ENCODE data around the gene SLC27A5. TPM values are rescaled to one million over a fixed set of nuclear protein-coding genes. Genes with fewer than 3 reads are reported as not detected.
A peak's percentile ranks its signal among the peaks of the same experiment; 100 is the strongest.

Gene SLC27A5
- polyA plus RNA-seq, 2 of the 4 experiments (the other 2 are of a cell fraction), result 30.2 to 37.8 TPM

DNA sequence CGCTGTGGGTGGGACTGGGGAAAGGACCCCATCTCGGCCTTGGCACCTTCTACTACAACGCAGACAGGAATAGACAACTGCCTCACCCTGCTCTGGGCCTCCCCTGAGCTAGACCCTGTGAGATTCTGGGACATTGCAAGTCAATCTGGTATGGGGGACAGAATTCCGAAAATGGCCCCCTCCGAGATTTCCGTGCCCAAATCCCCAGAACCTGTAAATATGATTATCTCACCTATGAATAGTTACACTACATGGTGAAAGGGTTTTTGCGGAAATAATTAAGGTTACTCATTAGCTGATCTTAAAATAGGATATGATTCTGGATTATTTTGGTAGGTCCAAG, 8.4 kb upstream of the SLC27A5 start:
- TF ChIP-seq ZNF302 (CRISPR knock-in tag; IDR thresholded peaks at IDR 0.05) (no peak), RAD21 (conservative IDR thresholded peaks at IDR 0.05 in 1 of 2, IDR thresholded peaks at IDR 0.05 in 1 of 2) (0 out of 5 replicates have a peak, but pooled peaks of 1 of the 2 experiments have one; percentile 6), EHF (CRISPR knock-in tag; IDR thresholded peaks at IDR 0.05) (0 out of 2 replicates have a peak, but pooled peaks have one; percentile 64)
- H3K4me3 ChIP-seq, result peak overlapping the region; percentile 65
- ChIA-PET CTCF (interaction anchor here (0.7 to 8.6 kb wide), 54 partner anchors 9 to 1131 kb away, joined by 3 to 222 read pairs (median 6); partner anchors contain the start of genes CHMP2A, SLC27A5, TRIM28 and UBE2M), POLR2A (interaction anchor here (0.5 to 5.7 kb wide), 26 partner anchors 9 to 768 kb away, joined by 3 to 184 read pairs (median 6); partner anchors contain the start of genes CHMP2A, ERVK3-1, MZF1 and SLC27A5)
- H3K27ac ChIP-seq, result peak overlapping the region; percentile 86 to 92
- ATAC-seq, result no peak
- peak overlapping the region; percentile 98 for H3K4me2 ChIP-seq
- no peak for FAIRE-seq
- no peak for DNase-seq (ENCODE audit: low read depth in 1 of 2, low spot score in 1 of 2)
- 22% methylated on average over 6 of the region's 7 CpGs for WGBS (ENCODE audit: missing lambda C conversion rate)
- H3K9me3 ChIP-seq, result no peaks in the 10 kb centered on the region
- peaks cover 14% of the 10 kb centered on the region for H3K4me1 ChIP-seq

DNA sequence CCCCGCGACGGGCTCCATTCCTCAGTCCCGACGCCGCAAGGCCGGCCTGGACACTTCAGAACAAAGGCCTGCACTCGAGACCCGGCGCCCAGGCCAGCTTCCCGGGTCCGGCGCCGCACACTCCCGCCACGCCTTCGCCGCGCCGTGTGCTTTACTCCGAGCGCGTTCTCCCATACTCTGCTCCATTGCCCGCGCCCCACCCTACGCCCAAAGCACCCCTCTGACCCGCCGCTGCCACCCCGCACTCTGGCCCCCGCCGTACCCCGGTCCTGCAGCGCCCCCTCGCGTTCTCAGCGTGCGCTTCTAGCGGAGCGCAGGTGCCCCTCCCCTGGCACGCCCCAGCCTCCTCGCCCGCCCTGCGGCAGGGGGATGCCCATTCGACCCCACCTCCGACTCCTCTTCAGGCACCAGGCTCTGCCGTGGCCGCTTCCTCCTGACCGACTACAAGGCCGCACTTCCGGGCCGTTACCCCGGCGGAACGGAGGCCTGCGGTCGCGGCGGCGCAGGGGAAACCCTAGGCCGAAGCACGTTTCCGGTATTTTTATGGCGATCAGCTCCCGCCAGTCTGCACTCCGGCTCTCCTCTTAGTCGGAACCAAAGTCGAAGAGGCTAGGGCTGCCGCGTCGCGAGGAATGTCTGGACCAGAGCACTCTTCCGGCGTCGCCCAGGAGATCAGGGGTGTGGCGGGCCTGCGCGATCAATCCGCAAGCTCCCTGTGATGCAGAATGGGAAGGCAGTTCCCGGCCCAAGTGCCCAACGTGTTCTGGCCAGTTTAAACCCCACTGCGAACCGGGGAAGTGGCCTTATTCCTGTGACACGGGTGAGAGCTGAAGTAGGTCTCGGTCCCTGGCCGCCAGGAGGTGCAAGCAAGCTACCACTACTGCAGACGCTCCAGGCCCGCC, 7.8 kb upstream of the SLC27A5 start, which contains the start of gene ZBTB45:
TSS of gene ZBTB45 (minus strand) at position 456 of the 902 bp plus-strand sequence. CDS start 2,137 bp downstream, outside the sequence.
- ChIA-PET CTCF (interaction anchor here (0.7 to 8.6 kb wide), 69 partner anchors 10 to 1130 kb away, joined by 3 to 222 read pairs (median 5); partner anchors contain the start of genes CHMP2A, SLC27A5, TRIM28 and UBE2M), POLR2A (interaction anchor here (0.5 to 5.7 kb wide), 31 partner anchors 9 to 768 kb away, joined by 3 to 184 read pairs (median 5); partner anchors contain the start of genes CHMP2A, ERVK3-1, MZF1 and SLC27A5)
- 2% methylated on average over 42 of the region's 87 CpGs for WGBS (ENCODE audit: missing lambda C conversion rate)
- ATAC-seq (peak; percentile 85 to 88), DNase-seq (ENCODE audit: low read depth in 1 of 2, low spot score in 1 of 2) (peak; percentile 90 to 99), FAIRE-seq (peak; percentile 65)
- Histone ChIP-seq H3K9me3 (no peaks in the 10 kb centered on the region), H3K27ac (peak within 1 kb of the TSS; percentile 86 to 92), H3K4me3 (peak within 1 kb of the TSS; percentile 65), H3K4me1 (peaks cover 16% of the 10 kb centered on the region), H3K4me2 (peak within 1 kb of the TSS; percentile 98)
- no peak for TF ChIP-seq CHD4 (IDR thresholded peaks at IDR 0.05; ENCODE audit: borderline replicate concordance)
- TF ChIP-seq TFCP2L1 (CRISPR knock-in tag; IDR thresholded peaks at IDR 0.05), result peak; percentile 76; the same call in 1 of the 2 replicates
- peak; percentile 50; the same call in 1 of the 2 replicates for TF ChIP-seq ZC3H11A (IDR thresholded peaks at IDR 0.05)
- TF ChIP-seq, protein P1, sequence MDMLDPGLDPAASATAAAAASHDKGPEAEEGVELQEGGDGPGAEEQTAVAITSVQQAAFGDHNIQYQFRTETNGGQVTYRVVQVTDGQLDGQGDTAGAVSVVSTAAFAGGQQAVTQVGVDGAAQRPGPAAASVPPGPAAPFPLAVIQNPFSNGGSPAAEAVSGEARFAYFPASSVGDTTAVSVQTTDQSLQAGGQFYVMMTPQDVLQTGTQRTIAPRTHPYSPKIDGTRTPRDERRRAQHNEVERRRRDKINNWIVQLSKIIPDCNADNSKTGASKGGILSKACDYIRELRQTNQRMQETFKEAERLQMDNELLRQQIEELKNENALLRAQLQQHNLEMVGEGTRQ (IDR thresholded peaks at IDR 0.05), result no peak
- TF ChIP-seq, protein P2, sequence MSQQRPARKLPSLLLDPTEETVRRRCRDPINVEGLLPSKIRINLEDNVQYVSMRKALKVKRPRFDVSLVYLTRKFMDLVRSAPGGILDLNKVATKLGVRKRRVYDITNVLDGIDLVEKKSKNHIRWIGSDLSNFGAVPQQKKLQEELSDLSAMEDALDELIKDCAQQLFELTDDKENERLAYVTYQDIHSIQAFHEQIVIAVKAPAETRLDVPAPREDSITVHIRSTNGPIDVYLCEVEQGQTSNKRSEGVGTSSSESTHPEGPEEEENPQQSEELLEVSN (IDR thresholded peaks at IDR 0.05; ENCODE audit: borderline replicate concordance, low read depth), result peak; percentile 86
- peak; percentile 83 to 92 for TF ChIP-seq RAD21 (conservative IDR thresholded peaks at IDR 0.05 in 1 of 2, IDR thresholded peaks at IDR 0.05 in 1 of 2)
- TF ChIP-seq CBX8 (IDR thresholded peaks at IDR 0.05), result no peak
- TF ChIP-seq, protein P3, sequence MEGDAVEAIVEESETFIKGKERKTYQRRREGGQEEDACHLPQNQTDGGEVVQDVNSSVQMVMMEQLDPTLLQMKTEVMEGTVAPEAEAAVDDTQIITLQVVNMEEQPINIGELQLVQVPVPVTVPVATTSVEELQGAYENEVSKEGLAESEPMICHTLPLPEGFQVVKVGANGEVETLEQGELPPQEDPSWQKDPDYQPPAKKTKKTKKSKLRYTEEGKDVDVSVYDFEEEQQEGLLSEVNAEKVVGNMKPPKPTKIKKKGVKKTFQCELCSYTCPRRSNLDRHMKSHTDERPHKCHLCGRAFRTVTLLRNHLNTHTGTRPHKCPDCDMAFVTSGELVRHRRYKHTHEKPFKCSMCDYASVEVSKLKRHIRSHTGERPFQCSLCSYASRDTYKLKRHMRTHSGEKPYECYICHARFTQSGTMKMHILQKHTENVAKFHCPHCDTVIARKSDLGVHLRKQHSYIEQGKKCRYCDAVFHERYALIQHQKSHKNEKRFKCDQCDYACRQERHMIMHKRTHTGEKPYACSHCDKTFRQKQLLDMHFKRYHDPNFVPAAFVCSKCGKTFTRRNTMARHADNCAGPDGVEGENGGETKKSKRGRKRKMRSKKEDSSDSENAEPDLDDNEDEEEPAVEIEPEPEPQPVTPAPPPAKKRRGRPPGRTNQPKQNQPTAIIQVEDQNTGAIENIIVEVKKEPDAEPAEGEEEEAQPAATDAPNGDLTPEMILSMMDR (IDR thresholded peaks at IDR 0.05), result peak; percentile 77
- TF ChIP-seq KDM1A (IDR thresholded peaks at IDR 0.05; ENCODE audit: low read depth), result no peak
- peak; percentile 98 for TF ChIP-seq KDM5A (IDR thresholded peaks at IDR 0.05)
- TF ChIP-seq, protein P4, sequence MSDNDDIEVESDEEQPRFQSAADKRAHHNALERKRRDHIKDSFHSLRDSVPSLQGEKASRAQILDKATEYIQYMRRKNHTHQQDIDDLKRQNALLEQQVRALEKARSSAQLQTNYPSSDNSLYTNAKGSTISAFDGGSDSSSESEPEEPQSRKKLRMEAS (IDR thresholded peaks at IDR 0.05), result peak; percentile 98
- TF ChIP-seq POLR2AphosphoS2 (conservative IDR thresholded peaks at IDR 0.05; ENCODE audit: low read length), result no peak
- TF ChIP-seq RARB (CRISPR knock-in tag; IDR thresholded peaks at IDR 0.05), result peak; percentile 71; the same call in 1 of the 2 replicates
- peak; percentile 75 for TF ChIP-seq TP53 (CRISPR knock-in tag; IDR thresholded peaks at IDR 0.05)
- TF ChIP-seq HDAC2 (IDR thresholded peaks at IDR 0.05), result no peak; the same call in 1 of the 2 replicates
- no peak for TF ChIP-seq HEYL (CRISPR knock-in tag; IDR thresholded peaks at IDR 0.05)
- TF ChIP-seq EP300 (IDR thresholded peaks at IDR 0.05), result peak in 1 of 2 experiments; percentile 41; a peak in 1 of 5 replicates
- peak; percentile 77; the same call in 1 of the 2 replicates for TF ChIP-seq EHF (CRISPR knock-in tag; IDR thresholded peaks at IDR 0.05)
- no peak for TF ChIP-seq HOXA7 (CRISPR knock-in tag; IDR thresholded peaks at IDR 0.05)
- TF ChIP-seq MAFK (IDR thresholded peaks at IDR 0.05; ENCODE audit: partially characterized antibody), result peak; percentile 26
- TF ChIP-seq, protein P5, sequence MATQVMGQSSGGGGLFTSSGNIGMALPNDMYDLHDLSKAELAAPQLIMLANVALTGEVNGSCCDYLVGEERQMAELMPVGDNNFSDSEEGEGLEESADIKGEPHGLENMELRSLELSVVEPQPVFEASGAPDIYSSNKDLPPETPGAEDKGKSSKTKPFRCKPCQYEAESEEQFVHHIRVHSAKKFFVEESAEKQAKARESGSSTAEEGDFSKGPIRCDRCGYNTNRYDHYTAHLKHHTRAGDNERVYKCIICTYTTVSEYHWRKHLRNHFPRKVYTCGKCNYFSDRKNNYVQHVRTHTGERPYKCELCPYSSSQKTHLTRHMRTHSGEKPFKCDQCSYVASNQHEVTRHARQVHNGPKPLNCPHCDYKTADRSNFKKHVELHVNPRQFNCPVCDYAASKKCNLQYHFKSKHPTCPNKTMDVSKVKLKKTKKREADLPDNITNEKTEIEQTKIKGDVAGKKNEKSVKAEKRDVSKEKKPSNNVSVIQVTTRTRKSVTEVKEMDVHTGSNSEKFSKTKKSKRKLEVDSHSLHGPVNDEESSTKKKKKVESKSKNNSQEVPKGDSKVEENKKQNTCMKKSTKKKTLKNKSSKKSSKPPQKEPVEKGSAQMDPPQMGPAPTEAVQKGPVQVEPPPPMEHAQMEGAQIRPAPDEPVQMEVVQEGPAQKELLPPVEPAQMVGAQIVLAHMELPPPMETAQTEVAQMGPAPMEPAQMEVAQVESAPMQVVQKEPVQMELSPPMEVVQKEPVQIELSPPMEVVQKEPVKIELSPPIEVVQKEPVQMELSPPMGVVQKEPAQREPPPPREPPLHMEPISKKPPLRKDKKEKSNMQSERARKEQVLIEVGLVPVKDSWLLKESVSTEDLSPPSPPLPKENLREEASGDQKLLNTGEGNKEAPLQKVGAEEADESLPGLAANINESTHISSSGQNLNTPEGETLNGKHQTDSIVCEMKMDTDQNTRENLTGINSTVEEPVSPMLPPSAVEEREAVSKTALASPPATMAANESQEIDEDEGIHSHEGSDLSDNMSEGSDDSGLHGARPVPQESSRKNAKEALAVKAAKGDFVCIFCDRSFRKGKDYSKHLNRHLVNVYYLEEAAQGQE (IDR thresholded peaks at IDR 0.05), result no peak
- TF ChIP-seq NR3C1 (IDR thresholded peaks at IDR 0.05), result no peak
- TF ChIP-seq POLR2A (IDR thresholded peaks at IDR 0.05; ENCODE audit: low read length), result peak; percentile 84
- TF ChIP-seq HOXB5 (CRISPR knock-in tag; IDR thresholded peaks at IDR 0.05), result peak; percentile 92
- TF ChIP-seq EHMT2 (IDR thresholded peaks at IDR 0.05; ENCODE audit: low read depth), result no peak
- TF ChIP-seq ZSCAN20 (CRISPR knock-in tag; IDR thresholded peaks at IDR 0.05), result no peak
- no peak for TF ChIP-seq JUNB (IDR thresholded peaks at IDR 0.05)
- TF ChIP-seq RCOR1 (IDR thresholded peaks at IDR 0.05; ENCODE audit: low read depth, low read length), result no peak
- TF ChIP-seq ZNF302 (CRISPR knock-in tag; IDR thresholded peaks at IDR 0.05), result no peak

Measured in A549 (cell line).